NB4 (cell line): ENCODE measurements around the gene GRID1.

Source experiments
- DNase-seq: peaks from one replicate; pipeline ENCODE4 v3.0.0; 2010; ENCODE audit warnings: low read depth
- H3K4me3 ChIP-seq: one replicate; pipeline ENCODE4 v1.5.1; 2011; ENCODE audit warnings: mild to moderate bottlenecking, low read depth, low read length, moderate library complexity
- CTCF ChIP-seq: IDR thresholded peaks from one replicate; pipeline ENCODE4 v1.5.1; 2012; ENCODE audit warnings: low read depth, low read length
- MAX ChIP-seq: IDR thresholded peaks from 2 replicates; pipeline ENCODE4 v1.6.1; 2011; ENCODE audit warnings: low read depth, low read length
- MYC ChIP-seq: IDR thresholded peaks from 2 replicates; pipeline ENCODE4 v1.6.1; 2011; ENCODE audit warnings: low read depth, low read length
- POLR2A ChIP-seq: IDR thresholded peaks from 2 replicates; pipeline ENCODE4 v1.6.1; 2011; ENCODE audit warnings: mild to moderate bottlenecking; ENCODE audit not compliant: insufficient read length; ENCODE audit errors: extremely low read depth

The GRID1 gene

GRCh38 chr10:86283466-86284287 is 82.9 kb downstream of the GRID1 start:
- TF ChIP-seq MAX (no peak), MYC (no peak), POLR2A (no peak), CTCF (no peak)
- H3K4me3 ChIP-seq: no peak overlapping the region
- DNase-seq: no peak

- DNase-seq: no peak
- no peak overlapping the region for H3K4me3 ChIP-seq
- no peak for TF ChIP-seq POLR2A
- no peak for TF ChIP-seq MAX
- no peak for TF ChIP-seq MYC
- no peak for TF ChIP-seq CTCF
Measured at GRCh38 chr10:86282664-86283465, 83.7 kb downstream of the GRID1 start.

- TF ChIP-seq MAX (no peak), MYC (no peak), POLR2A (no peak), CTCF (no peak)
- H3K4me3 ChIP-seq: no peak overlapping the region
- no peak for DNase-seq
Measured at GRCh38 chr10:86281396-86281795, 85.2 kb downstream of the GRID1 start.

- no peak for TF ChIP-seq CTCF
- no peak for TF ChIP-seq POLR2A
- TF ChIP-seq MAX: no peak
- TF ChIP-seq MYC: no peak
- DNase-seq: no peak
- H3K4me3 ChIP-seq: no peak overlapping the region
Measured at GRCh38 chr10:86269332-86269731, 97.3 kb downstream of the GRID1 start.

- H3K4me3 ChIP-seq: no peak overlapping the region
- no peak for TF ChIP-seq POLR2A
- no peak for DNase-seq
Measured at GRCh38 chr10:86267286-86268195, 99.1 kb downstream of the GRID1 start.
